GM12891 (cell line): ENCODE measurements around the gene DIP2A.
"Not testable (repeated sequence)": the region's sequence is repeated elsewhere in the genome, so short reads cannot be mapped to it uniquely, and the experiment has no call there.

Experiments
- DNase-seq: peaks from one replicate; pipeline ENCODE4 v3.0.0; 2011; ENCODE audit warnings: low spot score; ENCODE audit not compliant: insufficient read length
- FAIRE-seq: peaks from 2 replicates; lab custom pipeline; 2011; peaks lifted over from hg19 to GRCh38; lab: Jason Lieb, UNC
- PAX5 ChIP-seq: IDR thresholded peaks from 2 replicates; pipeline ENCODE4 v1.6.1; 2011; ENCODE audit warnings: low read length, moderate library complexity, mild to moderate bottlenecking; ENCODE audit not compliant: insufficient read depth, severe bottlenecking
- POLR2A ChIP-seq: IDR thresholded peaks from 2 replicates; pipeline ENCODE4 v1.6.1; 2011; ENCODE audit warnings: low read depth, low read length, control low read depth
- POLR2AphosphoS5 ChIP-seq: IDR thresholded peaks from 2 replicates; pipeline ENCODE4 v1.6.1; 2011; ENCODE audit warnings: low read depth, low read length, control low read depth
- POU2F2 ChIP-seq: IDR thresholded peaks from 2 replicates; pipeline ENCODE4 v1.6.1; 2011; ENCODE audit warnings: low read depth, mild to moderate bottlenecking, control low read depth, low read length, moderate library complexity
- SPI1 ChIP-seq: IDR thresholded peaks from 2 replicates; pipeline ENCODE4 v1.6.1; 2011; ENCODE audit warnings: low read depth, low read length, control low read depth
- TAF1 ChIP-seq: IDR thresholded peaks from 2 replicates; pipeline ENCODE4 v1.6.1; 2011; ENCODE audit warnings: low read depth, low read length, control low read depth

DIP2A gene

DNA sequence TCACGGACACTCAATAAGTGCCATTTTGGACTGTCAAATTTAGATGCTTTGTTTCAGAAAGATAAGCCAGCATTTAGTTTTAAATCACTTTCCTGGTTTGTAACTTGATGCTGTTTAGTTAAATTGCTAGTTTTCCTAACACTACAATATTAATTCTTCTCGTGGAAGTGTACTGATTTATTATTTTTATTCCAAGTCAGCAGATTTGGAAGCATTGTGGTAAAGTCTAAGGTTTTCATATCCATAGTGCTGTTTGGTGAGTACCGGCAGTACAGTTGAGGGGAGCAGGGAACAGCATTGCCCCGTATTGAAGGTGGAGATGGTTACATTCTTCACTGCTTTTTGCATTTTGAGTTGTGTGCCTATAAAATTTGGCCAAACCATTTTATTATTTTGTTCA is 109.9 kb downstream of the DIP2A start:
- FAIRE-seq, result no peak

DNA sequence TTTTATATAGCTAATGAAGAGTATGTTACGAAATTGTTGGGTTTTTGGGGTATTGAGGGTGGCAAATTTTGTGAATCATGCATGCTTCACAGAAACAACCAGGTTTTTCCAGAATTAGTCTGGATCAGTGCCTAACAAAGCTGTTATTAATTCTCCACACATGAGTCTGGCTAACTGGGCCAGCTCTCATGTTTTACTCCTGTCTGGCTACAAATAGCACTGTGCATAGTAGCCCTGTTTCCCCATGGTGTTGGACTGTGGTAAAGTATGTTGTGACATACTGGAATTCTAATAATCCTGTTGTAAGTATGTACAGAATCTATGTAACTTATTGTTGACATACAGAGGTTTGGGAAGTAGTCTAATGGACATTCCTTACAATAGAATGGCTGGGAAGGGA is 110.4 kb downstream of the DIP2A start:
- DNase-seq (no peak), FAIRE-seq (no peak)
- no peak for TF ChIP-seq POLR2AphosphoS5
- no peak for TF ChIP-seq PAX5
- TF ChIP-seq TAF1, result no peak
- TF ChIP-seq POU2F2, result no peak
- no peak for TF ChIP-seq POLR2A
- TF ChIP-seq SPI1, result no peak

More for the DNA sequence above, 109.9 kb downstream of the DIP2A start:
- TF ChIP-seq POLR2A (no peak), TAF1 (no peak), SPI1 (no peak), POU2F2 (no peak), PAX5 (no peak), POLR2AphosphoS5 (no peak)
- DNase-seq, result no peak

DNA sequence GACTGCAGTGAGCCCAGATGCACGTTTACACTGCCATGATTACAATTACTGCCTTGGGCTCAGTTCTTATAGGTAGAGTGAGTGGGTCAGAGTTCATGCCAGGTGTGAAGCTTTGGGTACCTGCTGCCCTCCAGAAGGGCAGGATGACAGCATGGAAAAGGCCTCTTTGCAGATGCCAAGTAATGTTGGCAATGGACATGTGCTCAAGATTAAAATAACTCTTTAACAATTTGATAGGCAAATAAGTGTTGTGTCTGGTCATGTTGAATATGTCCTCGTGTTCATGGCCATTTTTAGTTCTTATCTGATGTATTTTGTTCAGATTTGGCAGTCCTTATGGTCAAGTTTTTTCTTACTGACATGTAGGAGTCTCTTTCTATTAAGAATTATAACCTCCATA is 111.4 kb downstream of the DIP2A start:
- FAIRE-seq (no peak), DNase-seq (no peak)
- TF ChIP-seq POLR2A, result no peak
- no peak for TF ChIP-seq POLR2AphosphoS5
- no peak for TF ChIP-seq PAX5
- TF ChIP-seq SPI1, result no peak
- TF ChIP-seq POU2F2, result no peak
- TF ChIP-seq TAF1, result no peak

DNA sequence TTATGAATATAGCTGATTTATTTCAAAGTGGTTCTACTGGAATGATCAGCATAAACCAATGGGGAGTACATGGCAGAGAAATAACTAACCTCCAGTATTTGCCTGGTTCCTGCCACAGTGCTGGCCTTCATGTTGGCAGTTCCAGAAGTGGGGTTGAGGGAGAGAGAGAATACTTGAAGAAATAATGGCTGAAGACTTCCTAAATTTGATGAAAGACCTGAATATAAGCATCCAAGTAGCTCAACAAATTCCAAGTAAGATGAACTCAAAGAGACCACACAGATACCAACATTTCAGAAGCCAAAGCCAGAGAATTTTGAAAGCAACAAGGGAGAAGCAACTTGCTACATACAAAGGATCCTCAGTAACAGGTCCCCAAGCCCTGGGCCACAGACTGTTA is 111.9 kb downstream of the DIP2A start:
- TF ChIP-seq POU2F2 (no peak), SPI1 (no peak), PAX5 (no peak), POLR2A (no peak), TAF1 (no peak), POLR2AphosphoS5 (no peak)
- DNase-seq, result no peak
- FAIRE-seq, result no peak

DNA sequence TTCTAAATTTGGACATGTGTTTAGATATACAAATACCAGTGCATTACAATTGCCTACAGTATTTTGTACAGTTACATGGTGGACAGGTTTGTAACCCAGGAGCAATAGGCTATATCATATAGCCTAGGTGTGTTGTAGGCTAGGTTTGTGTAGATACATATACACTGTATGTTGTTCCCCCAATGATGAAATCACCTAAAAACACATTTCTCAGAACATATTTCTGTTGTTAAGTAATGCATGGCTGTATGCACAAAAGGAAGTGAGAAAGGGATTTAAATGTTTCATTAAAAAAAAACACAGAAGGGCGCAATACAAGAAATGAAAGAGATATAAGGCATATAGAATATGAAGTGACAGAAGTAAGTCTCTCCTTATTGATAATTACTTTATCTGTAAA is 114.2 kb downstream of the DIP2A start:
- no peak for TF ChIP-seq POLR2A
- no peak for TF ChIP-seq POLR2AphosphoS5
- TF ChIP-seq SPI1, result no peak
- TF ChIP-seq TAF1, result no peak
- no peak for TF ChIP-seq PAX5
- no peak for TF ChIP-seq POU2F2
- DNase-seq (no peak), FAIRE-seq (no peak)

DNA sequence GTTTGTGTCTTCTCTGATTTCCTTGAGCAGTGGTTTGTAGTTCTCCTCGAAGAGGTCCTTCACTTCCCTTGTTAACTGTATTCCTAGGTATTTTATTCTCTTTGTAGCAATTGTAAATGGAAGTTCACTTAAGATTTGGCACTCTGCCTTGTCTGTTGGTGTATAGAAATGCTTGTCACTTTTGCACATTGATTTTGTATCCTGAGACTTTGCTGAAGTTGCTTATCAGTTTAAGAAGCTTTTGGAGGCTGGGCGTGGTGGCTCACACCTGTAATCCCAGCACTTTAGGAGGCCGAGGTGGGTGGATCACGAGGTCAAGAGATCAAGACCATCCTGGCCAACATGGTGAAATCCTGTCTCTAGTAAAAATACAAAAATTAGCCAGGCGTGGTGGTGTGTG is 119.1 kb downstream of the DIP2A start:
- FAIRE-seq, DNase-seq: not testable (repeated sequence)

DNA sequence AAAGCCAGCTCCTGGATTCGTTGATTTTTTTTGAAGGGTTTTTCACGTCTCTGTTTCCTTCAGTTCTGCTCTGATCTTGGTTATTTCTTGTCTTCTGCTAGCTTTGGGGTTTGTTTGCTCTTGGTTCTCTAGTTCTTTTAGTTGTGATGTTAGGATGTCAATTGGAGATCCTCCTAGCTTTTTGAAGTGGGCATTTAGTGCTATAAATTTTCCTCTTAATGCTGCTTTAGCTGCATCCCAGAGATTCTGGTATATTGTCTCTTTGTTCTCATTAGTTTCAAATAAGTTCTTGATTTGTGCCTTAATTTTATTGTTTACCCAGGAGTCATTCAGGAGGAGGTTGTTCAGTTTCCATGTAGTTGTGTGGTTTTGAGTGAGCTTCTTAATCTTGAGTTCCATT is 120.7 kb downstream of the DIP2A start:
- not testable (repeated sequence) for DNase-seq, FAIRE-seq

DNA sequence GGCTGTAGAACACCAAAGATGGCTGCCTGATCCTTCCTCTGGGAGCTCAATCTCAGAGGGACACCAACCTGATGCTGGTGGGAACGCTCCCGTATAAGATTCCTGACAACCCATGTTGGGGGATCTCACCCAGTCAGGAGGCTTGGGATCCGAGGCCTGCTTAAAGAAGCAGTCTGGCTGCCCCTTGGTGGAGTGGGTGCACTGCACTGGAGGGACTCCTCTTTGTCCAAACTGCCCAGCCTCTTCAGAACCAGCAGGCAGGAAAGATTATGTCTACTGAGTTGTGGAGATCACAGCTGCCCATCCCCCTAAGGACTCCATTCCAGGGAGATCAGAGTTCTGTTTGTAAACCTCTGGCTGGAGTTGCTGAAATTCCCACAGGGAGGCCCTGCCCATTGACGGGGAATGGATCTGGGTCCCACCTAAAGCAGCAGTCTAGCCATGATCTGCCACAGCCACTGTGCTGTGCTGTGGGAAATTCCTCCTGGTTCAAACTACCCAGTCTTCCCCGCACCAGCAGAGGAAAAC is 123.2 kb downstream of the DIP2A start:
- no peak for FAIRE-seq
- TF ChIP-seq PAX5 (no peak), POLR2AphosphoS5 (no peak), TAF1 (no peak), POU2F2 (no peak), POLR2A (no peak), SPI1 (no peak)

DNA sequence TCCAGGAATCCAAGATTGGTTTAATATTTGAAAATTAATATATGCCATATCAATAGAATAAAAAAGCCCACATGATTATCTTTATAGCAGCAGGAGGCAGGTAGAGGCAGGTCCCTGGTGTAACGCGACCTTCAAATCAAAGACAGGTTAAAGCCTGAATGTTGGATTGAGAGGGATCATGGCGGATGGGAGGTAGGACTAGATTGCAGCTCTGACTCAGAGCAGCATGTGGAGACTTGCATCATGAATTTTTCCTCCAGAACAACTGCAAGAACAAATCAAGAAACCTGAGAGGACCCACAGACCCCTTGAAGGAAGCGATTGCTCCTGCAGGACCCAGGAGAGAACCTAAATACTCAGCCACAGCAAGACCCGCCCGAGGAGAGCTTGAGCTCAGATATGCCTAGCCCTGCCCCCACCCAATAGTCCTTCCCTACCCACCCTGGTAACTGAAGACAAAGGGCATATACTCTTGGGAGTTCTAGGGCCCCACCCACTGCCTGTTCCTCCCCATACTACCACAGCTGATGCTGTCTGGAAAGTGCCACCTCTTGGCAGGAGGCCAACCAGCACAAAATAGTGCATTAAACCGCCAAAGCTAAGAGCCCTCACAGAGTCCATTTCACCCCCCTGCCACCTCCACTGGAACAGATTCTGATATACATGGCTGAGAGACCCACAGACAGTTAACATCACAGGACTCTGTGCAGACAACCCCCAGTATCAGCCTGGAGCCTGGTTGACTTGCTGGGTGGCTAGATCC is 126.7 kb downstream of the DIP2A start:
- DNase-seq, result no peak
- TF ChIP-seq POU2F2 (no peak), TAF1 (no peak)
- FAIRE-seq, result no peak

More for the DNA sequence above, 123.2 kb downstream of the DIP2A start:
- DNase-seq, result no peak

DNA sequence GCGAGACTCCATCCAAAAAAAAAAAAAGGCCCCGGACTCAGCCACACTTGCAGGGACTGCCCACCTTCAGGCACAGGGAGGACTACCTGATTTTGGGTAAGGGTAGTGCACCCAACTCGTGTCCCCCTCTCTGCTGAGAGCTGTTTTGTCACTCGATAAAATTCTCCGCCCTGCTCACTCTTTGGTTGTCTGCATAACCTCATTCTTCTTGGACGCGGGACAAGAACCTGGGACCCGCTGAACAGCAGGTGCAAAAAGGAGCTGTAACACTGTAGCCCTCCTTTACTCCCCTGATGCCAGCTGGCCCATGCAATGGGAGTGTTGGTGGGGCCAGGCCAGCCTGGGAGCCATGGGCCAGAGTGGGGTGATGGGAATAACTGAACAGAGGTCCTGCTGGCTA is 135.6 kb downstream of the DIP2A start:
- DNase-seq (no peak), FAIRE-seq (no peak)
- TF ChIP-seq POLR2AphosphoS5 (no peak), SPI1 (no peak)

DNA sequence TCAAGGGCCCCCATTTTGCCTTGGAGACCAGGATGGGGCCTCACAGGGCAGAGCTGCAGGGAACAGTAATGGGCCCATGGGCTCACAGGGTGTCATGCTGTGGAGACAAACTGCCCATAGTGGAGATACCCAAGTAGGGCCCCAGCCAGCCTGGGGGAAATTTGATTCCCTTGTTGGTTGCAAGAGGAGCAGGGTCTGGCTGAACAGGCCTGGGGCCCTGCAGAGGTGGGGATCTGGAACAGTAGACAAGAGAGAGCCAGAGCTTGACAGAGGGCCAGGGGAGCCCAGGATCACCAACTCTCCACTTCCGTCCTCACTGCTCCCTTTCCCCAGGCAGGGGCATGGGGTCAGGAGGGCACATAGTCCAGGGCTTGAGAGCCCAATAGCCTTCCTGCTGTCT is 137.5 kb downstream of the DIP2A start:
- FAIRE-seq, result no peak
- TF ChIP-seq POLR2A (no peak), POU2F2 (no peak), POLR2AphosphoS5 (no peak), TAF1 (no peak), PAX5 (no peak), SPI1 (no peak)
- DNase-seq, result no peak
